Loucy (cell line): ENCODE data around the gene NPTXR.

Experiments used
- H2AFZ ChIP-seq: fragments of 200-600 bp; sonication (generic); 2 replicates; pipeline ENCODE4 v1.6.0; 2016; ENCODE audit warnings: antibody characterized with exemption, mild to moderate bottlenecking, low read length, moderate library complexity
- H3F3A ChIP-seq: fragments of 200-600 bp; 2 replicates; pipeline ENCODE4 v1.6.0; 2016; ENCODE audit warnings: antibody characterized with exemption, low read depth, mild to moderate bottlenecking
- H3K27me3 ChIP-seq: fragments of 200-600 bp; sonication (generic); 2 replicates; pipeline ENCODE4 v1.6.1; 2014; ENCODE audit warnings: low read length, mild to moderate bottlenecking; ENCODE audit not compliant: insufficient read depth, poor library complexity, severe bottlenecking
- H3K36me3 ChIP-seq: fragments of 200-600 bp; sonication (generic); 2 replicates; pipeline ENCODE4 v1.6.1; 2016; ENCODE audit warnings: low read length; ENCODE audit not compliant: insufficient read depth
- H3K4me1 ChIP-seq: fragments of 200-600 bp; sonication (generic); 2 replicates; pipeline ENCODE4 v1.5.1; 2014; ENCODE audit warnings: low read length, mild to moderate bottlenecking; ENCODE audit not compliant: insufficient read depth, poor library complexity, severe bottlenecking
- H3K4me2 ChIP-seq: fragments of 200-600 bp; sonication (generic); 2 replicates; pipeline ENCODE4 v1.6.0; 2014; ENCODE audit warnings: antibody characterized with exemption, low read length, low read depth, mild to moderate bottlenecking; ENCODE audit not compliant: poor library complexity, severe bottlenecking
- H3K4me3 ChIP-seq: fragments of 200-600 bp; sonication (generic); 2 replicates; pipeline ENCODE4 v1.5.1; 2014; ENCODE audit warnings: low read length, mild to moderate bottlenecking, mixed read lengths; ENCODE audit not compliant: poor library complexity, severe bottlenecking
- H3K79me2 ChIP-seq: fragments of 200-600 bp; sonication (generic); 2 replicates; pipeline ENCODE4 v1.6.1; 2014; ENCODE audit warnings: low read length; ENCODE audit not compliant: insufficient read depth
- H3K9ac ChIP-seq: fragments of 200-600 bp; sonication (generic); 2 replicates; pipeline ENCODE4 v1.6.0; 2014; ENCODE audit warnings: mild to moderate bottlenecking, low read depth, low read length, moderate library complexity; ENCODE audit not compliant: poor library complexity, severe bottlenecking
- H3K9me2 ChIP-seq: fragments of 200-600 bp; sonication (generic); replicated peaks from 2 replicates; pipeline ENCODE4 v1.6.1; 2016; ENCODE audit warnings: low read depth, low read length, mixed read lengths
- H3K9me3 ChIP-seq: fragments of 200-600 bp; sonication (generic); 2 replicates; pipeline ENCODE4 v1.6.1; 2014; ENCODE audit warnings: mild to moderate bottlenecking, antibody characterized with exemption, low read length, low read depth; ENCODE audit not compliant: insufficient read depth
- H4K20me1 ChIP-seq: fragments of 200-600 bp; sonication (generic); 2 replicates; pipeline ENCODE4 v1.6.0; 2014; ENCODE audit warnings: antibody characterized with exemption, low read length, mild to moderate bottlenecking; ENCODE audit not compliant: insufficient read depth, poor library complexity, severe bottlenecking
- CTCF ChIP-seq: fragments of 200-600 bp; sonication (generic); conservative IDR thresholded peaks from 2 replicates; pipeline ENCODE4 v1.5.1; 2014; ENCODE audit warnings: mild to moderate bottlenecking, antibody characterized with exemption, low read length
- EZH2phosphoT487 ChIP-seq: fragments of 200-600 bp; IDR thresholded peaks from 2 replicates; pipeline ENCODE4 v1.6.1; 2018; ENCODE audit warnings: antibody characterized with exemption, mild to moderate bottlenecking, moderate library complexity, borderline replicate concordance

NPTXR gene

GRCh38 chr22:38795569-38795968 is 48.3 kb downstream of the NPTXR start:
- peaks cover 12% of the 10 kb centered on the region for H3K4me1 ChIP-seq
- H4K20me1 ChIP-seq = no peaks in the 10 kb centered on the region
- no peak for TF ChIP-seq EZH2phosphoT487
- no peak for TF ChIP-seq CTCF
- H3K36me3 ChIP-seq = no peaks in the 10 kb centered on the region
- no peak overlapping the region for H3K4me3 ChIP-seq
- no peak overlapping the region for H3K4me2 ChIP-seq
- no peaks in the 10 kb centered on the region for H3K79me2 ChIP-seq
- H3K9me2 ChIP-seq = no peaks in the 10 kb centered on the region
- no peaks in the 10 kb centered on the region for H3K9me3 ChIP-seq
- H2AFZ ChIP-seq = no peak overlapping the region
- no peaks in the 10 kb centered on the region for H3F3A ChIP-seq
- peaks cover 7% of the 10 kb centered on the region for H3K27me3 ChIP-seq
- H3K9ac ChIP-seq = no peak overlapping the region

- Histone ChIP-seq H3K79me2 (no peaks in the 10 kb centered on the region), H2AFZ (peak within 1 kb of the TSS; percentile 95), H3K9me3 (no peaks in the 10 kb centered on the region), H3K9me2 (no peaks in the 10 kb centered on the region), H3K36me3 (no peaks in the 10 kb centered on the region), H3K9ac (peak within 1 kb of the TSS; percentile 71), H3K4me2 (peak within 1 kb of the TSS; percentile 81), H4K20me1 (no peaks in the 10 kb centered on the region), H3K4me3 (peak within 1 kb of the TSS; percentile 81), H3K27me3 (peaks cover 7% of the 10 kb centered on the region), H3K4me1 (peaks cover 12% of the 10 kb centered on the region), H3F3A (no peaks in the 10 kb centered on the region)
- no peak for TF ChIP-seq CTCF
- TF ChIP-seq EZH2phosphoT487 = no peak
Measured at GRCh38 chr22:38793721-38794466, 49.9 kb downstream of the NPTXR start, which contains the start of gene DNAL4. Gene DNAL4, minus strand, starts transcription at chr22:38794143. Its CDS starts 11,412 bp downstream, at chr22:38782731.

GRCh38 chr22:38793317-38793716 is 50.5 kb downstream of the NPTXR start:
- peaks cover 2% of the 10 kb centered on the region for H3K27me3 ChIP-seq
- H2AFZ ChIP-seq = peak overlapping the region; percentile 44
- H3K4me2 ChIP-seq = peak overlapping the region; percentile 81
- no peaks in the 10 kb centered on the region for H3K9me2 ChIP-seq
- H3K36me3 ChIP-seq = no peaks in the 10 kb centered on the region
- H3F3A ChIP-seq = no peaks in the 10 kb centered on the region
- no peaks in the 10 kb centered on the region for H3K79me2 ChIP-seq
- no peaks in the 10 kb centered on the region for H4K20me1 ChIP-seq
- no peaks in the 10 kb centered on the region for H3K9me3 ChIP-seq
- no peak for TF ChIP-seq CTCF
- TF ChIP-seq EZH2phosphoT487 = no peak
- peak overlapping the region; percentile 71 for H3K9ac ChIP-seq
- peak overlapping the region; percentile 81 for H3K4me3 ChIP-seq
- H3K4me1 ChIP-seq = peaks cover 12% of the 10 kb centered on the region
